H1 (cell line): Measurements from ENCODE around the gene FCF1. TPM values are rescaled to one million over a fixed set of nuclear protein-coding genes. Genes with fewer than 3 reads are reported as not detected.

Experiments
- CTCF ChIA-PET: fragments of 300-600 bp; sonication (Branson Sonifier 250); formaldehyde crosslinking; loops from one replicate; lab custom pipeline; 2021; ENCODE audit not compliant: partially characterized antibody; lab: Charles Lee
- POLR2A ChIA-PET: fragments of 300-600 bp; sonication (Branson Sonifier 250); formaldehyde crosslinking; loops from one replicate; lab custom pipeline; 2021; ENCODE audit warnings: inconsistent platforms; ENCODE audit not compliant: partially characterized antibody; lab: Charles Lee
- DNase-seq, 2 experiments: peaks; one replicate each; pipeline versions ENCODE4 v3.0.0 to v3.0.0-alpha.2; 2010 to 2022; ENCODE audit warnings: low spot score in 2 of 2, low read depth in 1 of 2, mixed read lengths in 1 of 2
- FAIRE-seq: peaks from 2 replicates; lab custom pipeline; 2011; peaks lifted over from hg19 to GRCh38; lab: Jason Lieb, UNC
- H2AFZ ChIP-seq: 2 replicates; pipeline ENCODE4 v1.8.1; 2012; ENCODE audit warnings: low read length, inconsistent platforms
- H2AK5ac ChIP-seq: 2 replicates; pipeline ENCODE4 v1.6.1; 2013; ENCODE audit warnings: low read depth, low read length
- H2BK120ac ChIP-seq: replicated peaks from 2 replicates; pipeline ENCODE3; 2013; ENCODE audit warnings: low read depth, low read length, inconsistent platforms
- H2BK12ac ChIP-seq: 2 replicates; pipeline ENCODE4 v1.6.1; 2013; ENCODE audit warnings: low read depth, low read length
- H2BK15ac ChIP-seq: 2 replicates; pipeline ENCODE4 v1.6.1; 2013; ENCODE audit warnings: low read length
- H2BK20ac ChIP-seq: 2 replicates; pipeline ENCODE4 v1.6.1; 2013; ENCODE audit warnings: low read length
- H2BK5ac ChIP-seq: 2 replicates; pipeline ENCODE4 v1.6.1; 2013; ENCODE audit warnings: low read depth, low read length
- H3K14ac ChIP-seq: 2 replicates; pipeline ENCODE4 v1.6.1; 2013; ENCODE audit warnings: inconsistent platforms; ENCODE audit not compliant: insufficient read length
- H3K18ac ChIP-seq: 2 replicates; pipeline ENCODE4 v1.6.1; 2013; ENCODE audit warnings: low read length; ENCODE audit errors: extremely low read depth
- H3K23ac ChIP-seq: 2 replicates; pipeline ENCODE4 v1.6.1; 2013; ENCODE audit warnings: inconsistent platforms; ENCODE audit not compliant: insufficient read length
- H3K23me2 ChIP-seq: 2 replicates; pipeline ENCODE4 v1.6.1; 2013; ENCODE audit warnings: low read depth, low read length
- H3K27ac ChIP-seq: 2 replicates; pipeline ENCODE4 v1.6.1; 2011; ENCODE audit warnings: low read depth, low read length, inconsistent platforms
- H3K27me3 ChIP-seq, 4 experiments: replicated peaks in 1 of 4; 1 replicate in 1 of 4; 2 replicates in 3 of 4; pipeline versions ENCODE4 v1.6.1 to v1.8.1; 2011 to 2013; ENCODE audit warnings: low read length in 3 of 4, mild to moderate bottlenecking in 3 of 4, inconsistent platforms in 2 of 4, mixed read lengths in 2 of 4, moderate library complexity in 1 of 4; ENCODE audit not compliant: control insufficient read depth in 3 of 4, insufficient read depth in 3 of 4; ENCODE audit errors: extremely low read depth in 1 of 4
- H3K36me3 ChIP-seq, 4 experiments: 2 replicates each; pipeline versions ENCODE4 v1.6.1 to v1.8.1; 2011 to 2013; ENCODE audit warnings: mild to moderate bottlenecking in 4 of 4, low read length in 3 of 4, moderate library complexity in 2 of 4, control low read depth in 1 of 4, inconsistent platforms in 1 of 4; ENCODE audit not compliant: insufficient read depth in 4 of 4, control insufficient read depth in 2 of 4
- H3K4ac ChIP-seq: replicated peaks from 2 replicates; pipeline ENCODE3; 2013; ENCODE audit warnings: low read length, low read depth, mixed read lengths, inconsistent platforms; ENCODE audit not compliant: insufficient read length
- H3K4me1 ChIP-seq, 4 experiments: replicated peaks in 1 of 4; 1 replicate in 1 of 4; 2 replicates in 3 of 4; pipeline versions ENCODE4 v1.6.1 to v1.8.1; 2011 to 2013; ENCODE audit warnings: low read length in 3 of 4, inconsistent platforms in 2 of 4, mixed read lengths in 1 of 4; ENCODE audit not compliant: insufficient read depth in 4 of 4, control insufficient read depth in 3 of 4
- H3K4me2 ChIP-seq, 2 experiments: 2 replicates each; pipeline versions ENCODE4 v1.6.1 to v1.8.1; 2011 to 2013; ENCODE audit warnings: low read depth in 2 of 2, low read length in 2 of 2, control low read depth in 1 of 2, inconsistent platforms in 1 of 2, mild to moderate bottlenecking in 1 of 2; ENCODE audit not compliant: insufficient read depth in 1 of 2
- H3K4me3 ChIP-seq, 4 experiments: fragments of 200-600, 300-600 bp in 1 of 4; sonication (generic), shearing (Covaris generic), sonication (Bioruptor Twin) in 1 of 4; 2 replicates each; pipeline versions ENCODE4 v1.5.1 to v1.8.1; 2011 to 2016; ENCODE audit warnings: low read length in 4 of 4, low read depth in 3 of 4, control low read depth in 2 of 4, inconsistent platforms in 2 of 4, mild to moderate bottlenecking in 2 of 4, mixed read lengths in 1 of 4, moderate library complexity in 1 of 4; ENCODE audit not compliant: insufficient read depth in 2 of 4; ENCODE audit errors: extremely low read depth in 1 of 4
- H3K56ac ChIP-seq: replicated peaks from 2 replicates; pipeline ENCODE3; 2013; ENCODE audit warnings: low read depth, mild to moderate bottlenecking, mixed read lengths, low read length, inconsistent platforms; ENCODE audit not compliant: insufficient read length
- H3K79me1 ChIP-seq: 2 replicates; pipeline ENCODE4 v1.6.1; 2013; ENCODE audit warnings: low read depth, low read length, control low read depth
- H3K79me2 ChIP-seq, 2 experiments: 2 replicates each; pipeline versions ENCODE4 v1.6.1 to v1.8.1; 2012 to 2013; ENCODE audit warnings: low read length in 2 of 2, mild to moderate bottlenecking in 2 of 2, inconsistent platforms in 1 of 2; ENCODE audit not compliant: insufficient read depth in 2 of 2, control insufficient read depth in 1 of 2
- H3K9ac ChIP-seq, 4 experiments: replicated peaks in 1 of 4; 1 replicate in 1 of 4; 2 replicates in 3 of 4; pipeline versions ENCODE4 v1.6.1 to v1.8.1; 2011 to 2013; ENCODE audit warnings: low read depth in 3 of 4, low read length in 3 of 4, control low read depth in 2 of 4, mild to moderate bottlenecking in 2 of 4, moderate library complexity in 2 of 4, inconsistent platforms in 1 of 4; ENCODE audit errors: extremely low read depth in 1 of 4
- H3K9me3 ChIP-seq, 2 experiments: 2 replicates each; pipeline versions ENCODE4 v1.6.1 to v1.8.1; 2012 to 2013; ENCODE audit warnings: mild to moderate bottlenecking in 2 of 2, moderate library complexity in 2 of 2, control low read depth in 1 of 2, inconsistent platforms in 1 of 2, low read depth in 1 of 2, low read length in 1 of 2, mixed read lengths in 1 of 2; ENCODE audit not compliant: insufficient read depth in 2 of 2
- H4K20me1 ChIP-seq, 2 experiments: replicated peaks in 1 of 2; 2 replicates each; pipeline versions ENCODE3 to v1.8.1; 2011 to 2013; ENCODE audit warnings: inconsistent platforms in 2 of 2, low read length in 2 of 2, mild to moderate bottlenecking in 1 of 2; ENCODE audit not compliant: insufficient read depth in 2 of 2, control insufficient read depth in 1 of 2
- H4K5ac ChIP-seq: 2 replicates; pipeline ENCODE4 v1.6.1; 2013; ENCODE audit warnings: low read length, low read depth, mixed read lengths, inconsistent platforms; ENCODE audit not compliant: insufficient read length
- H4K8ac ChIP-seq: 2 replicates; pipeline ENCODE4 v1.8.0; 2013; ENCODE audit warnings: mild to moderate bottlenecking, moderate library complexity, low read length, inconsistent platforms; ENCODE audit not compliant: insufficient read depth; ENCODE audit errors: extremely low read depth
- H4K91ac ChIP-seq: replicated peaks from 2 replicates; pipeline ENCODE3; 2013; ENCODE audit warnings: low read length, mixed read lengths, inconsistent platforms; ENCODE audit not compliant: insufficient read length
- ATF3 ChIP-seq: IDR thresholded peaks from 2 replicates; pipeline ENCODE4 v1.6.1; 2011; ENCODE audit warnings: low read depth, mild to moderate bottlenecking, low read length; ENCODE audit not compliant: insufficient read depth
- CBX5 ChIP-seq: fragments of 300-800, 300-1000 bp; sonication (generic); IDR thresholded peaks from 2 replicates; pipeline ENCODE4 v1.7.1; 2016; ENCODE audit warnings: antibody characterized with exemption, low read length, low read depth
- CBX8 ChIP-seq: fragments of 300-800, 300-1000 bp; sonication (generic); IDR thresholded peaks from 2 replicates; pipeline ENCODE4 v1.7.1; 2016; ENCODE audit warnings: low read depth, low read length, borderline replicate concordance
- CEBPB ChIP-seq: IDR thresholded peaks from 2 replicates; pipeline ENCODE4 v1.6.1; 2012; ENCODE audit warnings: low read depth, low read length
- GTF2F1 ChIP-seq: IDR thresholded peaks from 2 replicates; pipeline ENCODE4 v1.6.1; 2012; ENCODE audit warnings: low read depth, low read length, improper control_type of control experiment, borderline replicate concordance
- JUND ChIP-seq: IDR thresholded peaks from 2 replicates; pipeline ENCODE4 v1.6.1; 2011; ENCODE audit warnings: mild to moderate bottlenecking, improper control_type of control experiment, low read length
- KDM4A ChIP-seq: IDR thresholded peaks from one replicate; pipeline ENCODE4 v1.7.1; 2012; ENCODE audit warnings: low read depth, mild to moderate bottlenecking, moderate library complexity, low read length, inconsistent platforms; ENCODE audit not compliant: severe bottlenecking
- SIRT6 ChIP-seq: IDR thresholded peaks from one replicate; pipeline ENCODE4 v1.7.1; 2012; ENCODE audit warnings: low read length, inconsistent platforms
- SP1 ChIP-seq: IDR thresholded peaks from 2 replicates; pipeline ENCODE4 v1.6.1; 2011; ENCODE audit warnings: low read depth, low read length
- SP2 ChIP-seq: IDR thresholded peaks from 2 replicates; pipeline ENCODE4 v1.6.1; 2012; ENCODE audit warnings: mild to moderate bottlenecking, low read length, inconsistent platforms
- WGBS, 2 experiments: shearing (Covaris generic) in 1 of 2; methylation state at CpG; one replicate each; pipeline versions ENCODE4 v1.1.6 to v1.1.7; 2013 to 2015; ENCODE audit warnings: low lambda C conversion rate in 2 of 2, mixed read lengths in 2 of 2, inconsistent platforms in 1 of 2, low coverage in 1 of 2, missing lambda C conversion rate in 1 of 2; ENCODE audit not compliant: insufficient replicate concordance in 2 of 2, insufficient coverage in 1 of 2, insufficient read length in 1 of 2; ENCODE audit errors: extremely low coverage in 1 of 2, missing lambda C conversion rate in 1 of 2; 5-methylcytosine and 5-hydroxymethylcytosine counted together
- polyA plus RNA-seq, 7 experiments: library from polyadenylated mRNA; depleted of rRNA in 3 of 7; stranded (reverse) in 5 of 7; unstranded in 2 of 7; fragments of >200 nt in 5 of 7; fragments of 200-250 nt in 2 of 7; gene quantifications; 1 replicate in 5 of 7; 2 replicates in 1 of 7; 4 replicates in 1 of 7; pipeline versions ENCODE4 v1.2.1 to v1.2.3, GENCODE V29; 2011 to 2013; ENCODE audit warnings: missing spikeins in 2 of 7, mixed read lengths in 2 of 7
- total RNA-seq: library from RNA; stranded (reverse); fragmentation: NEBNext Ultra II Directional; extraction: Animal tissue kit (Norgen Biotek cat#: 25700); gene quantifications from 2 replicates; pipeline ENCODE4 v1.2.1, GENCODE V29; 2021
- TF ChIP-seq, protein P1 (sequence below): IDR thresholded peaks from 2 replicates; pipeline ENCODE4 v1.6.1; 2011; ENCODE audit warnings: low read length, improper control_type of control experiment

The FCF1 gene
- total and polyA plus RNA-seq, 2 of the 8 experiments (the other 6 are each of a cell fraction or from before 2014, with no cell fraction given) = 48.1 to 84.3 TPM

DNA sequence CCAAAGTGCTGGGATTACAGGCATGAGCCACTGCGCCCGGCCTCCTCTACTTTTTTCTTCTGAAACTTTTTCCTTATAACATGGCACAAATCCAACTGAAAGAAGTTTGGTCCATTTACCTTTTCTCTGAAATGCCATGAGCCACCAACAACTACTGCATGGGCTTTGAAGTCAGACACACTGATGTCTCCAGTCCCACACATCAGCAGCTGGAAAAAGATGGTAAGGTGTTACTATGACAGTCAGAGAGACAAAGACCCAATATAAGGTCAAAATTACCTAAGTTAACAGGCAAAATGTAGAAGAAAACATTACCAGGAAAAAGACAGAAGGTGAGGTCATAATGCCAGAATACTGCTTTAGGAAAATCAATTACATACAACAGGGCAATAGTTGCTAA lies 48.2 kb upstream of the FCF1 start:
- CTCF ChIA-PET = interaction anchor here (1.6 to 4.0 kb wide), 2 partner anchors 8 to 55 kb away, joined by 3 to 18 read pairs; no protein-coding TSS in a partner anchor
- TF ChIP-seq ATF3 = no peak
- TF ChIP-seq, protein P1, sequence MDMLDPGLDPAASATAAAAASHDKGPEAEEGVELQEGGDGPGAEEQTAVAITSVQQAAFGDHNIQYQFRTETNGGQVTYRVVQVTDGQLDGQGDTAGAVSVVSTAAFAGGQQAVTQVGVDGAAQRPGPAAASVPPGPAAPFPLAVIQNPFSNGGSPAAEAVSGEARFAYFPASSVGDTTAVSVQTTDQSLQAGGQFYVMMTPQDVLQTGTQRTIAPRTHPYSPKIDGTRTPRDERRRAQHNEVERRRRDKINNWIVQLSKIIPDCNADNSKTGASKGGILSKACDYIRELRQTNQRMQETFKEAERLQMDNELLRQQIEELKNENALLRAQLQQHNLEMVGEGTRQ = no peak
- TF ChIP-seq GTF2F1 = no peak
- TF ChIP-seq KDM4A = no peak
- no peak for TF ChIP-seq SIRT6
- TF ChIP-seq CBX5 = no peak
- TF ChIP-seq CBX8 = no peak
- no peak for TF ChIP-seq SP1
- no peak for TF ChIP-seq JUND
- no peak for TF ChIP-seq CEBPB
- no peak for TF ChIP-seq SP2

More for the DNA sequence above, 48.2 kb upstream of the FCF1 start:
- 96% methylated on average over 2 of the region's 2 CpGs; no CpG with 5 or more reads in 1 of the 2 experiments for WGBS, 2 experiments
- no peaks in the 10 kb centered on the region for H3K79me2 ChIP-seq
- no peak overlapping the region for H2BK12ac ChIP-seq
- peaks cover 0 to 3% of the 10 kb centered on the region in 2 experiments for H4K20me1 ChIP-seq
- DNase-seq (no peak), FAIRE-seq (no peak)
- no peak overlapping the region for H3K9ac ChIP-seq
- H3K14ac ChIP-seq = no peak overlapping the region
- no peaks in the 10 kb centered on the region for H3K23me2 ChIP-seq
- no peaks in the 10 kb centered on the region for H3K79me1 ChIP-seq
- H3K23ac ChIP-seq = no peak overlapping the region
- no peak overlapping the region for H2AK5ac ChIP-seq
- no peak overlapping the region for H3K4me3 ChIP-seq
- no peak overlapping the region for H4K8ac ChIP-seq
- H3K18ac ChIP-seq = no peak overlapping the region
- no peak overlapping the region for H2BK20ac ChIP-seq
- H2AFZ ChIP-seq = no peak overlapping the region
- no peak overlapping the region for H4K5ac ChIP-seq
- H2BK120ac ChIP-seq = no peak overlapping the region
- H3K4me1 ChIP-seq = no peaks in the 10 kb centered on the region
- H3K36me3 ChIP-seq = peaks cover 12 to 58% (median 37%) of the 10 kb centered on the region in 4 experiments; a peak in 7 of 8 replicates
- no peak overlapping the region for H3K4me2 ChIP-seq
- no peaks in the 10 kb centered on the region for H3K27me3 ChIP-seq
- no peak overlapping the region for H3K27ac ChIP-seq
- POLR2A ChIA-PET = no interaction called here
- H3K4ac ChIP-seq = no peak overlapping the region
- H3K9me3 ChIP-seq = no peaks in the 10 kb centered on the region
- H2BK5ac ChIP-seq = no peak overlapping the region
- H2BK15ac ChIP-seq = no peak overlapping the region
- no peak overlapping the region for H4K91ac ChIP-seq
- H3K56ac ChIP-seq = no peak overlapping the region
